WERI-Rb-1 (cell line): ENCODE data around the gene RRP1B.

ENCODE experiments used
- DNase-seq: peaks from one replicate; pipeline ENCODE4 v3.0.0-alpha.2; 2020
- H3K27ac ChIP-seq: fragments of 250-450 bp; sonication (Bioruptor Pico); 2 replicates; pipeline ENCODE4 v1.5.1; 2020; ENCODE audit warnings: mild to moderate bottlenecking, moderate library complexity
- H3K27me3 ChIP-seq: fragments of 250-450 bp; sonication (Bioruptor Pico); 2 replicates; pipeline ENCODE4 v1.5.1; 2021; ENCODE audit warnings: mild to moderate bottlenecking, low read depth, moderate library complexity; ENCODE audit not compliant: insufficient read depth, severe bottlenecking
- H3K36me3 ChIP-seq: fragments of 250-450 bp; sonication (Bioruptor Pico); 2 replicates; pipeline ENCODE4 v1.5.1; 2020; ENCODE audit warnings: mild to moderate bottlenecking, moderate library complexity
- H3K4me3 ChIP-seq: 2 replicates; pipeline ENCODE4 v1.5.1; 2011; ENCODE audit warnings: low read depth, mild to moderate bottlenecking, control low read depth, low read length
- H3K9me3 ChIP-seq: fragments of 250-450 bp; sonication (Bioruptor Pico); 2 replicates; pipeline ENCODE4 v1.5.1; 2021; ENCODE audit warnings: mild to moderate bottlenecking, moderate library complexity; ENCODE audit not compliant: severe bottlenecking
- TF ChIP-seq, protein P1 (sequence below): IDR thresholded peaks from 2 replicates; pipeline ENCODE4 v1.5.1; 2011; ENCODE audit warnings: low read depth, mild to moderate bottlenecking, control low read depth, inconsistent platforms, low read length

RRP1B gene

GRCh38 chr21:43731476-43731875 is 72.1 kb downstream of the RRP1B start:
- Histone ChIP-seq H3K4me3 (no peak overlapping the region), H3K36me3 (peaks cover 24% of the 10 kb centered on the region)

GRCh38 chr21:43731891-43732711 is 72.7 kb downstream of the RRP1B start:
- H3K27me3 ChIP-seq, result no peaks in the 10 kb centered on the region
- DNase-seq, result no peak
- H3K36me3 ChIP-seq, result peaks cover 29% of the 10 kb centered on the region
- H3K9me3 ChIP-seq, result no peaks in the 10 kb centered on the region
- no peak overlapping the region for H3K27ac ChIP-seq
- TF ChIP-seq, protein P1, sequence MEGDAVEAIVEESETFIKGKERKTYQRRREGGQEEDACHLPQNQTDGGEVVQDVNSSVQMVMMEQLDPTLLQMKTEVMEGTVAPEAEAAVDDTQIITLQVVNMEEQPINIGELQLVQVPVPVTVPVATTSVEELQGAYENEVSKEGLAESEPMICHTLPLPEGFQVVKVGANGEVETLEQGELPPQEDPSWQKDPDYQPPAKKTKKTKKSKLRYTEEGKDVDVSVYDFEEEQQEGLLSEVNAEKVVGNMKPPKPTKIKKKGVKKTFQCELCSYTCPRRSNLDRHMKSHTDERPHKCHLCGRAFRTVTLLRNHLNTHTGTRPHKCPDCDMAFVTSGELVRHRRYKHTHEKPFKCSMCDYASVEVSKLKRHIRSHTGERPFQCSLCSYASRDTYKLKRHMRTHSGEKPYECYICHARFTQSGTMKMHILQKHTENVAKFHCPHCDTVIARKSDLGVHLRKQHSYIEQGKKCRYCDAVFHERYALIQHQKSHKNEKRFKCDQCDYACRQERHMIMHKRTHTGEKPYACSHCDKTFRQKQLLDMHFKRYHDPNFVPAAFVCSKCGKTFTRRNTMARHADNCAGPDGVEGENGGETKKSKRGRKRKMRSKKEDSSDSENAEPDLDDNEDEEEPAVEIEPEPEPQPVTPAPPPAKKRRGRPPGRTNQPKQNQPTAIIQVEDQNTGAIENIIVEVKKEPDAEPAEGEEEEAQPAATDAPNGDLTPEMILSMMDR, result no peak
- H3K4me3 ChIP-seq, result no peak overlapping the region

More at GRCh38 chr21:43731476-43731875, 72.1 kb downstream of the RRP1B start:
- Histone ChIP-seq H3K9me3 (no peaks in the 10 kb centered on the region), H3K27ac (no peak overlapping the region), H3K27me3 (no peaks in the 10 kb centered on the region)
- no peak for DNase-seq
- TF ChIP-seq, protein P1, result no peak

- Histone ChIP-seq H3K27me3 (no peaks in the 10 kb centered on the region), H3K36me3 (peaks cover 36% of the 10 kb centered on the region), H3K27ac (no peak overlapping the region), H3K9me3 (no peaks in the 10 kb centered on the region), H3K4me3 (no peak overlapping the region)
- no peak for DNase-seq
- TF ChIP-seq, protein P1, result no peak
Observed at GRCh38 chr21:43733060-43733459, 73.7 kb downstream of the RRP1B start.

GRCh38 chr21:43733529-43734071 is 74.2 kb downstream of the RRP1B start:
- TF ChIP-seq, protein P1, result no peak
- no peak for DNase-seq
- no peaks in the 10 kb centered on the region for H3K27me3 ChIP-seq
- H3K4me3 ChIP-seq, result no peak overlapping the region
- H3K36me3 ChIP-seq, result peaks cover 39% of the 10 kb centered on the region
- H3K27ac ChIP-seq, result no peak overlapping the region
- no peaks in the 10 kb centered on the region for H3K9me3 ChIP-seq

DNA sequence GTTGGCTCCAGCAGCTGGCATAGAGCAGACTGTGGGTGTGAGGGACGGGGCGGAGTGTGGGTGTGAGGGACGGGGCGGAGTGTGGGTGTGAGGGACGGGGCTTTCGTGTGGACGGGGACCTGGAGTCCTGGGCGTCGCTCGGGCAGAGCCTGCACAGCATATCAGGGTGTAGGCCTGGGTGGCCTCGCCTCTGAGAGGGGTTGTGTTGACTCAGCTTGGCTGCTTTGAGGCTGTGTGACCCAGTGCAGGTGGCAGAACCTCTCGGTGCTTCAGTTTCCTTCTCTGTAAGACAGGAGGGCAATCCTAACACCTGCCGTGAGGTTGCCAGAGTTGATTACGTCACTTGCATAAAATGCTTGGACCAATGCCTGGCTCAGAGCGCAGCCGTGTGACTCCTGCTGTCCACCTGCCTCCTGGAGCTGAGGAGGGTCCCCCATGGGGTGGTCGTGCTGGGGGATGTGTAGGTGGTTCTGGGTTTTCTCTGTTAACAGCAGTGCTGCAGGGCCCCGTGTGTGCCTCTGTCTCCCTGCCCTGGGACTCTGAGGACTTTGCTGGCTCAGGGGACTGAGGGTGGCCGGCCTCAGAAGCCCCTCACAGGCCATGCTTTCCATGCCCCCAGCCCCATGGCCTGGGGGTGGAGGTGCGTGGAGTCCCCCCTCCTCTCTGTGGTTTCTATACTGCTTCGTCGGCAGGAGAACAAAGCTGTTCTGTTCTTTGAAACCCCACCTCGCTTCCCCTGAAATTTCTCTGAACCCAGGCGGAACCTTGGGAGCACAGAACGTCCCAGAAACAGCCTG is 75.0 kb downstream of the RRP1B start:
- Histone ChIP-seq H3K36me3 (peaks cover 44% of the 10 kb centered on the region), H3K27me3 (no peaks in the 10 kb centered on the region), H3K4me3 (no peak overlapping the region), H3K27ac (no peak overlapping the region), H3K9me3 (no peaks in the 10 kb centered on the region)
- TF ChIP-seq, protein P1, result no peak
- DNase-seq, result no peak
